ENCODE data around the gene AUTS2.

- TF ChIP-seq POLR2A (IDR thresholded peaks at IDR 0.05) (no peak), POLR2AphosphoS5 (IDR thresholded peaks at IDR 0.05) (no peak)
- TF ChIP-seq, protein P1, sequence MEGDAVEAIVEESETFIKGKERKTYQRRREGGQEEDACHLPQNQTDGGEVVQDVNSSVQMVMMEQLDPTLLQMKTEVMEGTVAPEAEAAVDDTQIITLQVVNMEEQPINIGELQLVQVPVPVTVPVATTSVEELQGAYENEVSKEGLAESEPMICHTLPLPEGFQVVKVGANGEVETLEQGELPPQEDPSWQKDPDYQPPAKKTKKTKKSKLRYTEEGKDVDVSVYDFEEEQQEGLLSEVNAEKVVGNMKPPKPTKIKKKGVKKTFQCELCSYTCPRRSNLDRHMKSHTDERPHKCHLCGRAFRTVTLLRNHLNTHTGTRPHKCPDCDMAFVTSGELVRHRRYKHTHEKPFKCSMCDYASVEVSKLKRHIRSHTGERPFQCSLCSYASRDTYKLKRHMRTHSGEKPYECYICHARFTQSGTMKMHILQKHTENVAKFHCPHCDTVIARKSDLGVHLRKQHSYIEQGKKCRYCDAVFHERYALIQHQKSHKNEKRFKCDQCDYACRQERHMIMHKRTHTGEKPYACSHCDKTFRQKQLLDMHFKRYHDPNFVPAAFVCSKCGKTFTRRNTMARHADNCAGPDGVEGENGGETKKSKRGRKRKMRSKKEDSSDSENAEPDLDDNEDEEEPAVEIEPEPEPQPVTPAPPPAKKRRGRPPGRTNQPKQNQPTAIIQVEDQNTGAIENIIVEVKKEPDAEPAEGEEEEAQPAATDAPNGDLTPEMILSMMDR (IDR thresholded peaks at IDR 0.05): no peak
Measured at GRCh38 chr7:70143075-70144044, 545.1 kb downstream of the AUTS2 start.

All from breast epithelium (tissue), 3 donors.